HCT116 (cell line): Measurements from ENCODE around the gene IFNA13.

Source experiments
- CTCF ChIP-seq, 3 experiments: fragments of 200-600 bp in 1 of 3; sonication (generic) in 1 of 3; IDR thresholded peaks in 2 of 3; conservative IDR thresholded peaks in 1 of 3; 2 replicates each; pipeline ENCODE4 v1.5.1; 2012 to 2017; ENCODE audit warnings: low read depth in 2 of 3, low read length in 2 of 3, antibody characterized with exemption in 1 of 3, borderline replicate concordance in 1 of 3, control low read depth in 1 of 3, mild to moderate bottlenecking in 1 of 3, mixed read lengths in 1 of 3, mixed run types in 1 of 3, moderate library complexity in 1 of 3; ENCODE audit not compliant: insufficient read depth in 1 of 3
- EZH2phosphoT487 ChIP-seq: fragments of 200-600 bp; IDR thresholded peaks from 2 replicates; pipeline ENCODE4 v1.6.1; 2018; ENCODE audit warnings: antibody characterized with exemption, borderline replicate concordance
- POLR2A ChIP-seq: IDR thresholded peaks from 2 replicates; pipeline ENCODE4 v1.7.0; 2011; ENCODE audit warnings: borderline replicate concordance; ENCODE audit not compliant: insufficient read depth, insufficient read length; ENCODE audit errors: extremely low read depth
- RAD21 ChIP-seq: IDR thresholded peaks from 2 replicates; pipeline ENCODE4 v1.6.1; 2012; ENCODE audit warnings: low read depth, mild to moderate bottlenecking
- REST ChIP-seq: IDR thresholded peaks from 2 replicates; pipeline ENCODE4 v1.6.1; 2012; ENCODE audit warnings: low read depth
- ZNF274 ChIP-seq: fragments of 200-500 bp; sonication (Bioruptor generic); IDR thresholded peaks from 2 replicates; pipeline ENCODE4 v1.6.1; 2014; ENCODE audit warnings: mild to moderate bottlenecking, low read depth, low read length, inconsistent platforms

DNA sequence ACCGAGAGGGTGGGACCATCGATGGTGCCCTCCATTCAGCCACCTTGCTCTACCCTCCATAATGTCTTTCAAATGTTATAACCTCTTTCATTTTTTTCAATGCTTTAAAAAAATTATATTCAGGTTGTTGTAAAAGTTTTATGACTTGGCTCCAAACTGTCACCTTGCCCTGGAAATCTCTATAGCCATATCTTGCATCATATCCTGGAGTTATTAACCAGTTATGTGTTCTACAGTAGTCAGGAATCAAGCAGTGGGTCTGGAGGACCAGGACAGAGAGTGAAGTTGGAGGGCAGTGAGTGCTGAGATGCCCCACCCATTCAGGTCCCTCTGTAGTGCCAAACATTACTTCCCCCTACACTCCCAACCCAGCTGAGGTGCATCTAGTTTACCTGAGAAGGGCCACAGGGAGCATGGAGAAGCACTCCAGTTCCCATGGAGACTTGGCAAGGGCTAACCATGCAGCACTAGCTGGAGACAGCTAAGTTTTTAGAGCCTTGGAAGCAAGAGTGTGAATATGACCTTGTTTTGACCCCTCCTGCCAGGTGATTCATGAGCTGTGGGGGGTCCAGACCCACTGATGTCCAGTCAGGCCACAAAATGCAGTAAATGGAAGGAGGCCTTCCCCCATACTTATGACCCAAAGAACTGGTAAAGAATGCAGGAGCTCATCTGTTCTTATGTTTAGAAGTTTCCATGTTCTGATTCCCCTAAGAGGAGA is 46.5 kb upstream of the IFNA13 start:
- no peak for TF ChIP-seq ZNF274
- TF ChIP-seq RAD21, result no peak
- no peak for TF ChIP-seq CTCF (IDR thresholded peaks at IDR 0.05 in 2 of 3, conservative IDR thresholded peaks at IDR 0.05 in 1 of 3; ENCODE audit: borderline replicate concordance in 1 of 3, insufficient read depth in 1 of 3, low read depth in 2 of 3, low read length in 2 of 3)
- no peak for TF ChIP-seq EZH2phosphoT487
- no peak for TF ChIP-seq REST
- no peak for TF ChIP-seq POLR2A
